HG03108 (cell line): ENCODE measurements around the gene PRKRA.
"Not testable (repeated sequence)": the region's sequence is repeated elsewhere in the genome, so short reads cannot be mapped to it uniquely, and the experiment has no call there.

ENCODE experiments used
- ATAC-seq: cut with Tn5 transposase; IDR thresholded peaks from one replicate; pipeline ENCODE4 v1.9.1; 2021; ENCODE audit warnings: moderate library complexity; ENCODE audit not compliant: unreplicated experiment

The PRKRA gene

DNA sequence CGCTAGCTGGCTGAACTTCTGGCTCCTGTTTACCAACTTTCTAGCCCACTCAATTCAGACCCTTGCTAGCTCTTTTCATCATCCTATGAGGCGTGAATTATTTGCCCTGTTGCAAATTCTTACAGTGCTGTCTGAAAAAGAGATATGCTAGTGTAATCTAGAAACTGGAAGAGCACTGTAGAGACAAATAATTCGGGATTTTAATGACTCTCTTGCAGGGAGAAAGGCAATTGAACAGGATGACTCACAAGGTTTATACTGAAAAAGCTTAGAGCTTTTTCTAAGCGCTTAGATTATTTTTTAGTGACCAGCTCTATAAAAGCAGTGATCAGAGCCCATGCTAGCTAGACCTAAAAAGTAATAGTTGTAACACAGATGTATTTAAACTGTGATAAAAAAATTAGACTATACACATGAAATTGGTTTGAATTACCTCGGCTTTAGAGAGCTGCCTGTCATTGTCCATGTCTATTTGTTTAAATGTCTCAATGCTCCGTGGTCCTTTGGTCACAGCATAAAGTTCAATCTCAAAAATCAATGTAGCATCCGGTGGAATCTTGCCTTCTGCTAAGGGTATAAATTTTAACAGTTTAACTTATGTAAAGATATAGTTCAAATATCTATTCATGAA, 18.4 kb upstream of the PRKRA start:
- ATAC-seq = no peak

DNA sequence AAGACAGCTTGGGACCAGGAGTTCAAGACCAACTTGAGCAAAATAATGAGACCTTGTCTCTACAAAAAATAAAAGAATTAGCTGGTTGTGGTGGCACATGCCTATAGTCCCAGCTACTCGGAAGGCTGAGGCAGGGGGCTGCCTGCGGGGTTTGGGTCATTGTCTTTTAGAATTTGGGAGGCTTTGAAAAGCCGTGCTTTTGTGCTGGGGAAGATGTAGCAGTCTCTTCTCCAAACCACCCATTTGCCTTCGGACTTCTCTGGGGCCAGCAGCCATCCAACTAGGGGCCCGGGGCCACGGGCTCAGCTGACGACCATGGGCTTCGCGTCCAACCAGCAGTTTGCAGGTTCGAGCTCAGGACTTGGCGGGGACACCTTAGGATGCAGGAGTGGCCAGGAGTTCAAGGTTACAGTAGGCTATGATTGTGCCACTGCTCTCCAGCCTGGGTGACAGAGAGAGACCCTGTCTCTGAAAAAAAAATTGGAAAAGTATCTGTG, 6.5 kb upstream of the PRKRA start:
- no peak for ATAC-seq

DNA sequence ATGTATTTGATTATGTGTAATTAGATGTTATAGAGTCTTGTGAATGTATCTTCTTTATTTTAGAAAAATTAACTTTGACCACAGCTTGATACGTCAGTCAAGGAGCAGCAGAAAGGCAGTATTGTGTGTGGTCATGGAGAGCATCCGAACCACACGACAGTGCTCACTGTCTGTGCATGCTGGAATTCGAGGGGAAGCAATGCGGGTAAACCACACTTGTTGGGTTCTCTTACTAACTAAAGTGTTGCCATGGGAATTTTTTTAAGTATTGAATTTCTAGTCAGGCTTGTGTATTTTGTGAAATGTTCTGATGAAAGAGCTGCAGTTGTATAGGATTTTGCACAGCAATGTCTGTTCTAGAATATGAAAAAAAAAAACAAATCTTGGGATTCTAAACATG, 5.0 kb upstream of the PRKRA start:
- no peak for ATAC-seq

DNA sequence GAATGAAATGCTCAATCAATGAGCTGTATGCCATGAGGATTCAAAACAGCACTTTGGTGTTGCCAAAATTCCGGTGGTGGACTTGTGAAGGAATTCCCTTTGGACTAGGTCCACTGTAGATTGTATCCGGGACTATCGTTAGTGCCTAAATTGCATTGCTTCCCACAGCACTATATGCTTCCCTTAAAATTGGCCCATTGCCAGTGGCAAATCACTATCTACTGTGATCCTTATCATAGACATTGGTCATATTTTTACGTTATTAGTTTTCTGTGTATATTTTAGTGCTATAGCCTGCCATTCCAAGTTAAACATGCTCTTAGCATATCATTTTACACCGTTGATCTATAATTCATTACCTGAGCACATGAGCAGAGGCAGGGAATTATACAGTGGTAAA, 1.9 kb upstream of the PRKRA start:
- ATAC-seq = no peak

DNA sequence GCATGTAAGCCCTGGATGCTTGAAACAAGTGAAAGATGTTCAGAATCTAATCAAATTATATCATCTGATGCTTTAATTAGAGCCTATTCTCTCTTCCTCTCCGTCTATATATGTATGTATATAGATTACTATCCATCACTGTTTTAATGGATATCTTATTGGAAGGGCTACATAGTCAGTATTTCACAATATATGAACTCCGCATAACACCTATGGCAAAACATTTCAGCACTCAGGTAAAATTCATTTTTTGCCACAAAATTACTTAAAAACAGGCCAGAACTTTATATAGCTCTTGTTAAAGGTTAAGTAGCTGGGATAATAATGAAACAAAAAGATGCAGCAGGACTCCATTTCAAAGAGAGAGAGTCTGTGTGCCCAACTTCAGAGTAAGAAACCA, 1.4 kb upstream of the PRKRA start:
- no peak for ATAC-seq

DNA sequence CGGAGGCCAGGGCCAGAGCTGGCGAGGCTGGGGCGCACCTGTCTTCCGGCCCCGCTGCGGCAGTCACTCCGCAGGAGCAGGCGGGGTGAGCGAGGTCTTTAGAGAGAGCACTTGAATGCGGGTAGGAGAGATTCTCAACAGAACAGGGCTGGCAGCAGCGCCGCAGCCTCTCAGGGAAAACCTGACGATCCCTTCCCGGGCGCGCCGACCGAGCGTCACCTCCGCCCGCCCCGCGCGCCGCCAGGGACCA, 526 bp downstream of the PRKRA start:
- ATAC-seq = peak; percentile 43

DNA sequence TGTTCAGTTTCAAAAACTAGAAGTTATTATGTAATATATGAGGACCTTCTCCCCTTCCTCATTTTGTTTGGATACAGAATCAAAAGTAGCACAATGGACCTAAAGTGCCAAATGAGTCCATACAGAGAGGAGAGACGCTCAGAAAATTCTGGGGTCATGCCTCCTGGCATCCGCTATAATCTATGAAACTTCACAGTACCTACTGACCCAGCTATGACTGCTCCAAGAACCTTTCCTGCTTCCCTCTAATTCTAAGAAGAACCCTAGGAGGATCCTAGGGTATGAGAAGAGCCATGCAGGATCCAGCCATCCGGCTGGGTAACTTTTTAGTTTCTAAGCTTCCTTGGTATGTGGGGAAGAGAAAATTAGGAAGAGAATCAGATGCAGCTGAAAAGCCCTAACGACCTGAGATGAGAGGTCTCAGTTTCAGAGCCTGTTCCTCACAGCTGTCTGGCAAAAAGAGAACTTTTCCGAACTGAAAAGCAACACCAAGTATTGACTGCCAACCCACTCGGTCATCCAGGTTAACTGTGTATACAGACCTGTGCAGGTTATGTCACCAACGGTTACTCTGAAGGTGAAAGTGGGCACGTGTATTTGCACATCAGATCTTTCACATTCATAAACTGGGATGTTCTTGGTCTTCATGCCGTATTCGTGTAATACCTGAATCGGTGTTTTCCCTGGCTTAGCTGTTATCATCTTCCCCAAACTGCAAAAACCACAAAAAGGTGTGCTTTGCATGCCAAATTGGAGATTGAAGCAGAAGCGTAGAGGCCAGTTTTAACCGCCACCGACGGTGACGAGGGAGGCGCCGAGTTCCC, 1.1 kb downstream of the PRKRA start:
- peak; percentile 1 for ATAC-seq

DNA sequence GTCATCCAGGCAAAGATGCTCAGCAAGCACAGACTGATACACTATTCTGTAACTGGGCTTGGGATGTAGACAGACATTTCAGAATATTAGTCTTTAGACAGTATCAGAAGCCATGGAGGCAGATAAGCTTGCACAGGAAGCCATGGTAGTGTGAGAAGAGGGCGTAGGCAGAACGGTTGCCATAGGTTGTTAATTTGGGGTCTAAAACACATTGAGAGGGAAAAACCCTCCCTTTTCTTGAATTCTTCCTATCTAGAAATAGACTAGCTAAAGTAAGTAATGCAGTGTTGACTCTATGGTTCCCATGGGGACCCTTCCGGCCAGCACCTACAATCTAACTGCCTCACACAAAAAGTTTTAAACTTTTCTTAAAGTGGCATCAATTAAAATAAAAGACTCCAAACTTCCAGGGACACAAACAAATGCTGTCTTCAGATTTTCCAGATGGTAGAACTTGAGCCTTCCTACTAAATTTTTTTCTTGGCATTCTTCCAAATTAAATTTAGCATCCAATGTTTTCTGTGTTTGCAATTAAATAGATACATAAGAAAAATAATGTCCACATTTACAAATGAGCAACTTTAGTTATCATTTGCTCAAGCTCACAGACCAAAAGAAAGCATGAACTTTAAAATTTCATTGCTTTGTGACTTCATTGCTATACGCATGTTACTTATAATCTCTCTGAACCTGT, 1.9 kb downstream of the PRKRA start:
- no peak for ATAC-seq

DNA sequence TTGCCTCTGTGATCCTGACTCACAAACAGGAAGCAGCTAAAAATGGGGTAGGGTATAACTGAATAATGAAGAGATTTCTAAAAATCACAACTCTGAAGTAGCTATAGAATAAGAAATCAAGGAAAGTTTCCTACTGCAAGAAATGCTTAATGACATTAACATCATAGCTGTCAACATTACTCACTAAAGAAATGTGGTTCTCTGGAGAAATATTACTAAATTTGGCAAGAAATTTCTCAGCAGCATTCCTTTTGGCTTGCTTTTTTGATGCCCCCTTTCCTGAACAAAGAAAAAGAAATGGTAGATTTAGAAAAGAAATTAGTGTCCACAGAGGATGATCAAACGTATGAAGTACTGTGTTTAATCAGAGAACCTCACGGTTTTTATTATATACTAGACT, 9.5 kb downstream of the PRKRA start:
- no peak for ATAC-seq

DNA sequence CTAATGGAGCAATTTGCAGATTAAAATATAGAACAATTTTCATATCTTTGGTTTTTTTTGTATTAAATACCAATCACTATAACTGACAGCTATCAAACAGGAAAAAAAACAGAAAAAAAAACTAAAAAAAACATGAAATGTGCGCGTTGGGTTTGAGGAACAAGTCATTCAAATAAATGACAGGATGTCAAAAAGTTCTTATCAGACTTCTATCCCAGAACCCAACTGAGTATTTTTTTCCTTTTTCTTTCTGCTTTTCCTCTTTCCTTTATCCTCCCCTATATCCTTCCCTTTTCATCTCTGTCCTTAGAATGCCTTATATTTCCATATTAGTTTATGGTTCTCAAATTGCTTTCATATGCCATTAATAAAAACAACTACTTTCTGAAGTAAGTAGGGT, 14.3 kb downstream of the PRKRA start:
- no peak for ATAC-seq

DNA sequence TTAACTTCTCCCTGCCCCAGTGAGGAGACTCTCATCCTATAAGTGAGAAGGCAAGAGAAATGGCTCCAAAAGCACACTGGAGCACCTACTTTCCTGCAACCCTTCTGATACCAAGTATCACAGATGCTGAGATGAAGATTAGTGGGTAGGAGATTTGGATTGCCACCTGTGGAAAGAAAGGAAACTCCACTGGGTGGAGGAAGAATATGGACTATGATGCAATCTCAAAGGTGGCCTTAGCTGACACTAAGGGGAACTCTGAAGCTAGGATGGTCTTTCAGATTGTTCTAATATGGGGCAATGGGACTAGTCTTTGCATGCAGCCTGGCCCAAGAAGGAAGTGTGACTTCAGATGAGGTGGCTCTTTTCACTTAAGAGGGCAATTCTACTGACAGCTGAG, 21.6 kb downstream of the PRKRA start:
- ATAC-seq = no peak

DNA sequence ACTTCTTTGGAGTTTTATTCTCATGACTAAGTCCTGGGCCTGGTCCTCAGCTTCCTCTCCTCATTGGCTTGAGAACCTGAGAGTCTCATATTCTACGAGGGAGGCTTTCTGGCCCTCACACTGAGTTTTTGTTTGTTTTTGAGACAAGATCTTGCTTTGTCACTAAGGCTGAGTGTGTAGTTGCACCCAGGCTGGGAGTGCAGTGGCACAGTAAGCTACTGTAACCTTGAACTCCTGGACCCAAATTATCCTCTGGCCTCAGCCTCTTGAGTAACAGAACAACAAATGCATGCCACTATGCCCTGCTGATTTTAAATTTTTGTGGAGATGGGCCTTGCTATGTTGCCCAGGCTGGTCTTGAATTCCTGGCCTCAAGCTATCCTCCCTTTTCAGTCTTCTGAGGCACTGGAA, 22.6 kb downstream of the PRKRA start:
- no peak for ATAC-seq

DNA sequence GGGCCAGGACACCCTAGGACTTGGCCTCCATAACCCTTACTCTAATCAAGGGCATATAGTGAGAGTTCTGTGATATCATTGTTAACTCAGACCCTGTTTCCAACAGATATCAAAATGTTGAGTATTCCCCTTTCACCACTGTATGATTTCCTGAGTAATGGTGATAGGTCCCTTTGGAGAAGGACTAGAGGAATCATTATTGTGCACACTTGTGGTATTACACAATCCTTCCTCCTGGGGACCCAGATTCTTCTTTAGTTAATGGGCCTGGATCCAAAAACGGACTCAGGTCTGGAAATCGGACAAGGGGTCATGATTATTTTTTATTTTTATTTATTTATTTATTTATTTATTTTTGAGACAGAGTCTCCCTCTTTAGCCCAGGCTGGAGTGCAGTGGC, 23.5 kb downstream of the PRKRA start:
- no peak for ATAC-seq

DNA sequence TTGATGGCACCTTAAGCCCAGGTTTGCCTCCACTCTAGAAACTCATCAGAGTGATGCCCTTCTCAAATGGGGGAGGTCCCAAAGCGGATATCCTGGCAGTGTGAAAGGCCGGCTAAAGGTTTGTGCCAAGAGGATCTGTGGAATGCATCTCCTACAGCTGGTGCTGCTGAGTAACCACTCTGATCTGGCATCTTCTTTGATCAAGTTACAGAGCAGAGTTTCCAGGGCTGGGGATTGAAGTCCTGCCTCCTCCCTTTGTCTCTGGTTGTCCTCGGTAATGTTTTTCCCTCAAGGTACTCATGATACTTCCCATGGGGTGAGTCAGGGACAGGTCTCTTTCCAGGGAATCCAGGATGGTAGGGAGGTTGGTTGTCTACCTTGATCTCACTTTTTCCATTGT, 24.6 kb downstream of the PRKRA start:
- ATAC-seq = no peak

DNA sequence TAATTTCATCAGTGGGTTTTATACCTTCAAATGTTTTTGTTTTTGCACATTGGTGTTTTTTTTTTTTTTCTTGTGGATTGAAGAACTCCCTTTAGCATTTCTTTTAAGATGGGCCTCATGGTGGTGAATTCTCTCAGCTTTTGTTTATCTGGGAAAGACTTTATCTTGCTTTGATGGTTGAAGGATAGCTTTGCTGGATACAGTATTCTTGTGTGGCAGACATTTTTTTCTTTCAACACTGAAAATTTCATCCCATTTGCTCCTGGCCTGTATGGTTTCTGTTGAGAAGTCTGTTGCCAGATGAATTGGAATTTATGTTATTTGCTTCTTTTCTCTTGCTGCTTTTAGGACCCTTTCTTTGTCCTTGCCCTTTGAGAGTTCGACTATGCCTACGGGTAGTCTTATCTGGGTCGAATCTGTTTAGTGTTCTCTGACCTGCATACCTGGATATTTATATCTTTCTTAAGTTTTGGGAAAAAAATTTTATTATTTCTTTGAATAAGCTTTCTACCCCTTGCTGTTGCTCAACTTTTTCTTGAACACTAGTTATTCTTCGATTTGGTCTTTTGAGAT, 25.6 kb downstream of the PRKRA start:
- no peak for ATAC-seq

DNA sequence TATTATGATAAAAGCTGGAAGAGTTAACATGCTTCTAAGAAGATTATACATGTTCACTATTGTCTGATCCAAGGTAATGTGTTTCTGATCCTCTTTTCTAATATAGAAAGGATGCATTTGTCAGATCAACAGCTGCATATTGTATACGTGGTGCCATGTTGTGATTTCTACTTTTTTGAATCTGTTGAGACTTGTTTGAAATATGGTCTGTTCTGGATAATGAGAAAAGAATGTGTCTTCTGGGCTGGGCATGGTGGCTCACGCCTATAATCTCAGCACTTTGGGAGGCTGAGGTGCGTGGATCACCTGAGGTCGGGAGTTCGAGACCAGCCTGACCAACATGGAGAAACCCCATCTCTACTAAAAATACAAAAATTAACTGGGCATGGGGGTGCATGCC, 27.2 kb downstream of the PRKRA start:
- not testable (repeated sequence) for ATAC-seq

DNA sequence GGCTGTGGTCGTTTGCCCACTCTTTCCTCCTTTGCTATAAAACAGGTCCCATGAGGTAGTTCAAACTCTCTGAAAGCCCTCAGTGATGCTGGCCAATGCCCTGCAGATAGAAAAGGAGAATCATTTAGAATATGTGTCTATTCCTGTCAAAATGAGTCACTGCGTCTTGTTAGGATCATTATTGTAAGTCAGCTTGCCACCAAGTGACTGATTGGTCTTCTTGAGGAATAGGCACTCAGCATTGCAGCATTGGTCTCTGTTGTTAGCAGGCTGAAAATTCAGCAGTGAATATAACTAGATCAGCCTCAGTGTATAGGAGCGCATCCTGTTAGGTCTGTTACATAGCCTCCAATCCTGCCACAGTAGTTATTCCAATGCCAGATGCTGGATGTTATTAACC, 28.9 kb downstream of the PRKRA start:
- no peak for ATAC-seq

DNA sequence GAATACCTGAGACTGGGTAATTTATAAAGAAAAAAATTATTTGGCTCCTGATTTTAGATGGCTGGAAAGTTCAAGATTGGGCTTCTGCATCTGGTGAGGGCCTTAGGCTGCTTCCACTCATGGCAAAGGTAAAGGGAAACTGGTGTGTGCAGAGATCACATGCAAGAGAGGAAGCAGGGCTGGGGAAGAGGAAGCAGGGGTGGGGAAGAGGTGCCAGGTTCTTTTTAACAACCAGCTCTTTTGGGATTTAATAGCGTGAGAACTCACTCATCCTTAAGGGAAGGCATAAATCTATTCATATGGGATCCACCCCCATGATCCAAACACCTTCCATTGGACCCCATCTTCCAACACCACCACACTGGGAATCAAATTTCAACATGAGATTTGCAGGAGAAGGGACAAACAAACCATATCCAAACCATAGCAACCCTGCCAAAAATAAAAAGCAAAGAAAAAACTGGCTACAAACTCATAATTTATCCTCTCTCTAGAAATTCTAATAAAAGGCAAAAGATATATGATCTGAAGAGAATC, 30.4 kb downstream of the PRKRA start:
- no peak for ATAC-seq

DNA sequence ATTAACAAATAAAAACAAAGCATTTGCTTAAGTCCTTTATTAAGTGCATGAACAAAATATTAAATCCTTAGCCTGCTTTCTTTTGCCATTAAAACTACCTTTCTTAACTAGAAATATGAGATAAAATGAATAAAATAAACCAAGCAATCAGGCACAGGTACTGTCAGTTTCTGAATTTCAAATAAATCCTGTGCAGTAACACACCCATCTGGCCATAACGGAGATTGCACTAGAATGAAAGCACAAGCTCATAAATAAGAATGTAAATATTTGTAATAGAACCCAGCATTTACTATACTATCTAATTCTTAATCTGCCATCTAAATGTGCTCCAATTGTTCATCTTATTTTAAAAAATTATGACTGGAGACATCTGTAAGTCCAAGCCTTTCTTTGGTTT, 31.9 kb downstream of the PRKRA start:
- ATAC-seq = no peak

DNA sequence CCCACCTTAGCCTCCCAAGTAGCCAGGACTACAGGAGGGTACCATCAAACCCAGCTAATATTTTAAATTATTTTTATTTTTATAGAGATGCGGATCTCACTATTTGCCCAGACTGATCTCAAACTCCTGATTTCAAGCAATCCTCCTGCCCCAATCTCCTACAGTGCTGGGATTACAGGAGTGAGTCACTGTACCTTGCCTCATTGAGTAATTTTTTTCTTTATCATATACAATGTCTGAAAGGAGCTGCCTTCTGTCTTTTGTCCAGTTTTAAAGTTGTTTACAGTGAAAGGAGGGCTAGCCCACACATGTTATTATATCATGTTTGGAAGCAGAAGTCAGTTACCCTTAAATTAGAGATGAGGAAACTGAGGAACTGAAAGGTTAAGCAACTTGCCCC, 32.5 kb downstream of the PRKRA start:
- no peak for ATAC-seq

DNA sequence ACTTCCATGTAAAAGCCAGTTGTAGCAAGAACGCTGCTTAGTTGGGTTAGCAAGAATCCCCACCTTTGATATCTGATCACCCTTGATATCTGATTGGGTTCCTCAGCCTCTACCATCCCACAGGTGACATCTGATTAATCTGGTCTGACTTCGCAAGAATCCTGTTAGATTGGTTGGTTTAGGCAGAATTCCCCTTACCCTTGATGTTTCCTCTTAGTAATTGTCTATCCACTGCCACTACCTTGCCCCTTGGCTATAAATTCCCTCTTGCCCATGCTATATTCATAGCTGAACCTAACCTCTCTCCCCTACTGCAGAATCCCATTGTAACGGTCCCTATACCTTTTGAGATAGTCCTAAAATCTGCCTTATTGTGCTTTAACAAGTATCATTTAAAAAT, 33.1 kb downstream of the PRKRA start:
- ATAC-seq = no peak

DNA sequence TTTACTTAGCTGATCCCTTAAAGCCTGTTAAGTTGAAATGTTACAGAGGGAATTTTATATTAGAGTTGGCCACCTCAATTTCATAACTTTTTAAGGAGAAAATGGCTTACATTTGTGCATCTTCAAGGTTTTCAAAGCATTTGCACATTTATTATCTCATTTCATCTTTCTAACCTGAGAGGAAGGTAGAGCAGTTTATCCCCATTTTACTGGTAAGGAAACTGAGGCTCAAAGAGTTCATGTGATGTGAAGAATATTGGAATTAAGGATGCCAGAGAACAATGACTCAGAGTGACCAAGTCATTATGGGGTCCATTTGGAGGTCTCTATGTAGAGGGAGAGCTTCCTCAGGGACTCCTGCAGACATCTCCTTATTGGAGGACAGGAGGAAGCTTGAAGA, 35.0 kb downstream of the PRKRA start:
- ATAC-seq = no peak
